Measurements from ENCODE around the gene NFATC1.

NFATC1 gene

GRCh38 chr18:79411614-79412526 is 16.1 kb downstream of the NFATC1 start:
- no peaks in the 10 kb centered on the region for H3K36me3 ChIP-seq (ENCODE audit: control insufficient read depth, insufficient read depth, low read length)
- H3K4me2 ChIP-seq (ENCODE audit: low read length) = no peak overlapping the region
- no peaks in the 10 kb centered on the region for H3K27me3 ChIP-seq (ENCODE audit: control insufficient read depth, insufficient read depth, low read length)
- no peak overlapping the region for H2AFZ ChIP-seq
- TF ChIP-seq CTCF (IDR thresholded peaks at IDR 0.05) = no peak
- H3K4me3 ChIP-seq (ENCODE audit: low read depth, low read length) = no peak overlapping the region
- no peaks in the 10 kb centered on the region for H3K79me2 ChIP-seq
- H3K9me3 ChIP-seq (ENCODE audit: control insufficient read depth, low read length) = no peaks in the 10 kb centered on the region
- no peak overlapping the region for H3K27ac ChIP-seq
- H3K4me1 ChIP-seq = no peaks in the 10 kb centered on the region
- H3K9ac ChIP-seq = no peak overlapping the region

GRCh38 chr18:79413025-79413424 is 17.3 kb downstream of the NFATC1 start:
- no peak overlapping the region for H3K27ac ChIP-seq
- no peak overlapping the region for H3K9ac ChIP-seq
- no peak overlapping the region for H3K4me2 ChIP-seq (ENCODE audit: low read length)
- no peaks in the 10 kb centered on the region for H3K36me3 ChIP-seq (ENCODE audit: control insufficient read depth, insufficient read depth, low read length)
- no peak for TF ChIP-seq CTCF (IDR thresholded peaks at IDR 0.05)
- no peak overlapping the region for H3K4me3 ChIP-seq (ENCODE audit: low read depth, low read length)
- H3K27me3 ChIP-seq (ENCODE audit: control insufficient read depth, insufficient read depth, low read length) = no peaks in the 10 kb centered on the region
- H3K4me1 ChIP-seq = no peaks in the 10 kb centered on the region
- H3K79me2 ChIP-seq = no peaks in the 10 kb centered on the region
- no peak overlapping the region for H2AFZ ChIP-seq
- H3K9me3 ChIP-seq (ENCODE audit: control insufficient read depth, low read length) = no peaks in the 10 kb centered on the region

DNA sequence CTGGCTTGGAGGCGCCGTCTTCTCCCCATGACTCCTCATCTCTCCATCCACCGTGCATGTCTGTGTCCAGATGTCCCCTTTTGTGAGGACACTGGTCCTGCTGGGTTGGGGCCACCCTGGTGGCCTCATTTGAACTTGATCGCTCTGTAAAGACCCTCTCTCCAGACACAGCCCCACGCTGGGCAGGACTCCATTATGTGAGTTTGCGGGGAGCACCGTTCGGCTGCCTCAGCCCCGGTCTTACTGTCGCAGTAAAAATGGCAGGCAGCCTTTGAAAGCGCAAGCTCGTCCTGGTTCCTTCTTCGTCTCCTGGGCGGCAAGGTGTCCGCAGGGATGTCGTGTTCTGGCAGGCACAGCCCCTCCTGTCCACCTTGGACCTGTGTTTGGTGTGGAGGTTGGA is 17.7 kb downstream of the NFATC1 start:
- no peaks in the 10 kb centered on the region for H3K9me3 ChIP-seq (ENCODE audit: control insufficient read depth, low read length)
- no peaks in the 10 kb centered on the region for H3K4me1 ChIP-seq
- H3K36me3 ChIP-seq (ENCODE audit: control insufficient read depth, insufficient read depth, low read length) = no peaks in the 10 kb centered on the region
- H3K79me2 ChIP-seq = no peaks in the 10 kb centered on the region
- TF ChIP-seq CTCF (IDR thresholded peaks at IDR 0.05) = no peak
- no peak overlapping the region for H3K4me2 ChIP-seq (ENCODE audit: low read length)
- no peak overlapping the region for H2AFZ ChIP-seq
- no peak overlapping the region for H3K4me3 ChIP-seq (ENCODE audit: low read depth, low read length)
- no peaks in the 10 kb centered on the region for H3K27me3 ChIP-seq (ENCODE audit: control insufficient read depth, insufficient read depth, low read length)
- no peak overlapping the region for H3K27ac ChIP-seq
- no peak overlapping the region for H3K9ac ChIP-seq

GRCh38 chr18:79413901-79414300 is 18.2 kb downstream of the NFATC1 start:
- Histone ChIP-seq H3K4me1 (no peaks in the 10 kb centered on the region), H2AFZ (no peak overlapping the region), H3K4me2 (ENCODE audit: low read length) (no peak overlapping the region), H3K27ac (no peak overlapping the region), H3K36me3 (ENCODE audit: control insufficient read depth, insufficient read depth, low read length) (no peaks in the 10 kb centered on the region), H3K9ac (no peak overlapping the region), H3K4me3 (ENCODE audit: low read depth, low read length) (no peak overlapping the region), H3K27me3 (ENCODE audit: control insufficient read depth, insufficient read depth, low read length) (no peaks in the 10 kb centered on the region), H3K79me2 (no peaks in the 10 kb centered on the region), H3K9me3 (ENCODE audit: control insufficient read depth, low read length) (no peaks in the 10 kb centered on the region)
- no peak for TF ChIP-seq CTCF (IDR thresholded peaks at IDR 0.05)

Data from parathyroid adenoma (tissue), 2 donors.